ENCODE results near the gene COMMD8.

The COMMD8 gene

GRCh38 chr4:47486231-47486673 is 22.8 kb upstream of the COMMD8 start:
- Mint-ChIP-seq H3K27ac (ENCODE audit: low read depth) (peak overlapping the region; percentile 91), H3K4me1 (peaks cover 40% of the 10 kb centered on the region), H3K4me3 (peak overlapping the region; percentile 92), H3K27me3 (no peaks in the 10 kb centered on the region), H3K9me3 (no peaks in the 10 kb centered on the region), H3K36me3 (ENCODE audit: insufficient read depth) (peaks cover 9% of the 10 kb centered on the region)
- DNase-seq (ENCODE audit: low spot score in 2 of 2) (no peak), ATAC-seq (replicated peaks; ENCODE audit: extremely low read depth, poor library complexity, severe bottlenecking) (no peak)

- ATAC-seq (replicated peaks; ENCODE audit: extremely low read depth, poor library complexity, severe bottlenecking) (peak; percentile 6), DNase-seq (ENCODE audit: low spot score in 2 of 2) (no peak)
- Mint-ChIP-seq H3K27me3 (no peaks in the 10 kb centered on the region), H3K4me3 (peak overlapping the region; percentile 92), H3K27ac (ENCODE audit: low read depth) (peak overlapping the region; percentile 91), H3K36me3 (ENCODE audit: insufficient read depth) (peaks cover 9% of the 10 kb centered on the region), H3K9me3 (no peaks in the 10 kb centered on the region), H3K4me1 (peaks cover 35% of the 10 kb centered on the region)
These were observed 22.3 kb upstream of the COMMD8 start for GRCh38 chr4:47485768-47486167.

GRCh38 chr4:47485047-47485692 is 21.7 kb upstream of the COMMD8 start, which contains the start of gene ATP10D:
ATP10D (plus strand) TSS chr4:47485275; CDS start chr4:47512541, 27,266 bp downstream.
- Mint-ChIP-seq H3K36me3 (ENCODE audit: insufficient read depth) (peaks cover 9% of the 10 kb centered on the region), H3K4me3 (peak within 1 kb of the TSS; percentile 92), H3K27ac (ENCODE audit: low read depth) (peak within 1 kb of the TSS; percentile 91), H3K27me3 (no peaks in the 10 kb centered on the region), H3K4me1 (peaks cover 30% of the 10 kb centered on the region), H3K9me3 (no peaks in the 10 kb centered on the region)
- DNase-seq (ENCODE audit: low spot score in 2 of 2) (peak; percentile 53 to 56), ATAC-seq (replicated peaks; ENCODE audit: extremely low read depth, poor library complexity, severe bottlenecking) (peak; percentile 93)

GRCh38 chr4:47484168-47484567 is 20.7 kb upstream of the COMMD8 start:
- ATAC-seq (replicated peaks; ENCODE audit: extremely low read depth, poor library complexity, severe bottlenecking) = no peak
- Mint-ChIP-seq H3K27ac (ENCODE audit: low read depth) (peak overlapping the region; percentile 91), H3K4me3 (peak overlapping the region; percentile 92), H3K36me3 (ENCODE audit: insufficient read depth) (peaks cover 9% of the 10 kb centered on the region), H3K9me3 (no peaks in the 10 kb centered on the region), H3K4me1 (peaks cover 29% of the 10 kb centered on the region), H3K27me3 (no peaks in the 10 kb centered on the region)
- no peak for DNase-seq (ENCODE audit: low spot score in 2 of 2)

- H3K9me3 Mint-ChIP-seq = no peaks in the 10 kb centered on the region
- ATAC-seq (replicated peaks; ENCODE audit: extremely low read depth, poor library complexity, severe bottlenecking) = no peak
- peak overlapping the region; percentile 92 for H3K4me3 Mint-ChIP-seq
- H3K4me1 Mint-ChIP-seq = peaks cover 29% of the 10 kb centered on the region
- H3K27ac Mint-ChIP-seq (ENCODE audit: low read depth) = peak overlapping the region; percentile 91
- H3K27me3 Mint-ChIP-seq = no peaks in the 10 kb centered on the region
- no peak for DNase-seq (ENCODE audit: low spot score in 2 of 2)
- peaks cover 9% of the 10 kb centered on the region for H3K36me3 Mint-ChIP-seq (ENCODE audit: insufficient read depth)
These were observed 20.2 kb upstream of the COMMD8 start for GRCh38 chr4:47483745-47484144.

- Mint-ChIP-seq H3K36me3 (ENCODE audit: insufficient read depth) (peaks cover 9% of the 10 kb centered on the region), H3K4me3 (no peak overlapping the region), H3K27ac (ENCODE audit: low read depth) (peak overlapping the region; percentile 78), H3K27me3 (no peaks in the 10 kb centered on the region), H3K9me3 (no peaks in the 10 kb centered on the region), H3K4me1 (peaks cover 29% of the 10 kb centered on the region)
- DNase-seq (ENCODE audit: low spot score in 2 of 2) (no peak), ATAC-seq (replicated peaks; ENCODE audit: extremely low read depth, poor library complexity, severe bottlenecking) (no peak)
These were observed 18.8 kb upstream of the COMMD8 start for GRCh38 chr4:47482326-47482725.

GRCh38 chr4:47478804-47479203 is 15.3 kb upstream of the COMMD8 start:
- DNase-seq (ENCODE audit: low spot score in 2 of 2) (no peak), ATAC-seq (replicated peaks; ENCODE audit: extremely low read depth, poor library complexity, severe bottlenecking) (no peak)
- Mint-ChIP-seq H3K9me3 (no peaks in the 10 kb centered on the region), H3K36me3 (ENCODE audit: insufficient read depth) (no peaks in the 10 kb centered on the region), H3K4me3 (no peak overlapping the region), H3K27me3 (no peaks in the 10 kb centered on the region), H3K4me1 (peaks cover 6% of the 10 kb centered on the region), H3K27ac (ENCODE audit: low read depth) (no peak overlapping the region)

- no peak for DNase-seq (ENCODE audit: low spot score in 2 of 2)
- Mint-ChIP-seq H3K9me3 (no peaks in the 10 kb centered on the region), H3K4me3 (no peak overlapping the region), H3K27me3 (peaks cover 11% of the 10 kb centered on the region), H3K36me3 (ENCODE audit: insufficient read depth) (peaks cover 2% of the 10 kb centered on the region), H3K27ac (ENCODE audit: low read depth) (no peak overlapping the region), H3K4me1 (no peaks in the 10 kb centered on the region)
- ATAC-seq (replicated peaks; ENCODE audit: extremely low read depth, poor library complexity, severe bottlenecking) = no peak
These were observed 11.9 kb upstream of the COMMD8 start for GRCh38 chr4:47475411-47475810.

- H3K4me3 Mint-ChIP-seq = no peak overlapping the region
- peaks cover 11% of the 10 kb centered on the region for H3K27me3 Mint-ChIP-seq
- peaks cover 2% of the 10 kb centered on the region for H3K36me3 Mint-ChIP-seq (ENCODE audit: insufficient read depth)
- no peaks in the 10 kb centered on the region for H3K9me3 Mint-ChIP-seq
- DNase-seq (ENCODE audit: low spot score in 2 of 2) (no peak), ATAC-seq (replicated peaks; ENCODE audit: extremely low read depth, poor library complexity, severe bottlenecking) (no peak)
- H3K27ac Mint-ChIP-seq (ENCODE audit: low read depth) = no peak overlapping the region
- no peaks in the 10 kb centered on the region for H3K4me1 Mint-ChIP-seq
These were observed 11.3 kb upstream of the COMMD8 start for GRCh38 chr4:47474799-47475198.

- ATAC-seq (replicated peaks; ENCODE audit: extremely low read depth, poor library complexity, severe bottlenecking) (no peak), DNase-seq (ENCODE audit: low spot score in 2 of 2) (no peak)
- Mint-ChIP-seq H3K4me1 (no peaks in the 10 kb centered on the region), H3K9me3 (no peaks in the 10 kb centered on the region), H3K4me3 (no peak overlapping the region), H3K27ac (ENCODE audit: low read depth) (no peak overlapping the region), H3K27me3 (peaks cover 22% of the 10 kb centered on the region), H3K36me3 (ENCODE audit: insufficient read depth) (peaks cover 2% of the 10 kb centered on the region)
These were observed 9.7 kb upstream of the COMMD8 start for GRCh38 chr4:47473141-47473750.

GRCh38 chr4:47471591-47471990 is 8.1 kb upstream of the COMMD8 start:
- DNase-seq (ENCODE audit: low spot score in 2 of 2) (no peak), ATAC-seq (replicated peaks; ENCODE audit: extremely low read depth, poor library complexity, severe bottlenecking) (no peak)
- Mint-ChIP-seq H3K9me3 (no peaks in the 10 kb centered on the region), H3K27me3 (peaks cover 22% of the 10 kb centered on the region), H3K4me1 (no peaks in the 10 kb centered on the region), H3K4me3 (no peak overlapping the region), H3K27ac (ENCODE audit: low read depth) (no peak overlapping the region), H3K36me3 (ENCODE audit: insufficient read depth) (peaks cover 2% of the 10 kb centered on the region)

GRCh38 chr4:47471064-47471463 is 7.6 kb upstream of the COMMD8 start:
- ATAC-seq (replicated peaks; ENCODE audit: extremely low read depth, poor library complexity, severe bottlenecking) (no peak), DNase-seq (ENCODE audit: low spot score in 2 of 2) (no peak)
- peaks cover 2% of the 10 kb centered on the region for H3K36me3 Mint-ChIP-seq (ENCODE audit: insufficient read depth)
- peaks cover 22% of the 10 kb centered on the region for H3K27me3 Mint-ChIP-seq
- H3K4me3 Mint-ChIP-seq = no peak overlapping the region
- no peak overlapping the region for H3K27ac Mint-ChIP-seq (ENCODE audit: low read depth)
- H3K9me3 Mint-ChIP-seq = no peaks in the 10 kb centered on the region
- H3K4me1 Mint-ChIP-seq = no peaks in the 10 kb centered on the region

GRCh38 chr4:47469951-47470350 is 6.4 kb upstream of the COMMD8 start:
- Mint-ChIP-seq H3K4me1 (no peaks in the 10 kb centered on the region), H3K36me3 (ENCODE audit: insufficient read depth) (peaks cover 2% of the 10 kb centered on the region), H3K9me3 (no peaks in the 10 kb centered on the region), H3K27ac (ENCODE audit: low read depth) (no peak overlapping the region), H3K27me3 (peaks cover 22% of the 10 kb centered on the region), H3K4me3 (no peak overlapping the region)
- no peak for ATAC-seq (replicated peaks; ENCODE audit: extremely low read depth, poor library complexity, severe bottlenecking)
- DNase-seq (ENCODE audit: low spot score in 2 of 2) = no peak
